HG02870 (cell line): Measurements from ENCODE around the gene RAB37.

Source experiments
- ATAC-seq: cut with Tn5 transposase; IDR thresholded peaks from one replicate; pipeline ENCODE4 v1.9.1; 2021; ENCODE audit warnings: mild to moderate bottlenecking, moderate library complexity; ENCODE audit not compliant: unreplicated experiment

RAB37 gene

GRCh38 chr17:74736513-74737298, at the start of gene RAB37:
Gene RAB37, plus strand, starts transcription at chr17:74737256. Its CDS starts 17 bp downstream, at chr17:74737273.
- ATAC-seq = no peak

GRCh38 chr17:74687886-74688285, 49.2 kb upstream of the RAB37 start:
- no peak for ATAC-seq

- ATAC-seq = no peak
These were observed 46.6 kb upstream of the RAB37 start for GRCh38 chr17:74690409-74690825.

GRCh38 chr17:74691151-74691550, 45.9 kb upstream of the RAB37 start:
- no peak for ATAC-seq

GRCh38 chr17:74694081-74694480, 43.0 kb upstream of the RAB37 start:
- ATAC-seq = no peak

- no peak for ATAC-seq
These were observed 41.4 kb upstream of the RAB37 start for GRCh38 chr17:74695629-74696028.

- ATAC-seq = no peak
These were observed 39.5 kb upstream of the RAB37 start for GRCh38 chr17:74697515-74697914.

GRCh38 chr17:74698069-74698468, 39.0 kb upstream of the RAB37 start:
- no peak for ATAC-seq

GRCh38 chr17:74699236-74699635, 37.8 kb upstream of the RAB37 start:
- ATAC-seq = no peak

- no peak for ATAC-seq
These were observed 34.8 kb upstream of the RAB37 start for GRCh38 chr17:74702116-74702871.

- ATAC-seq = no peak
These were observed 33.7 kb upstream of the RAB37 start for GRCh38 chr17:74703311-74703710.

- no peak for ATAC-seq
These were observed 32.5 kb upstream of the RAB37 start for GRCh38 chr17:74704544-74704943.

GRCh38 chr17:74711058-74711824, 25.8 kb upstream of the RAB37 start:
- no peak for ATAC-seq

GRCh38 chr17:74712301-74712700, 24.8 kb upstream of the RAB37 start:
- ATAC-seq = no peak

- ATAC-seq = no peak
These were observed 24.3 kb upstream of the RAB37 start, which contains the start of gene CD300LF for GRCh38 chr17:74712756-74713155. Gene CD300LF, minus strand, starts transcription at chr17:74712923. Its CDS starts 57 bp downstream, at chr17:74712866.

GRCh38 chr17:74713171-74713755, 23.8 kb upstream of the RAB37 start:
- ATAC-seq = no peak

- no peak for ATAC-seq
These were observed 21.9 kb upstream of the RAB37 start for GRCh38 chr17:74715144-74715543.

GRCh38 chr17:74720506-74720905, 16.6 kb upstream of the RAB37 start:
- ATAC-seq = no peak

- no peak for ATAC-seq
These were observed 14.3 kb upstream of the RAB37 start for GRCh38 chr17:74722782-74723181.

GRCh38 chr17:74723891-74724290, 13.2 kb upstream of the RAB37 start:
- ATAC-seq = no peak

GRCh38 chr17:74725111-74725510, 11.9 kb upstream of the RAB37 start:
- ATAC-seq = no peak
